ENCODE data around the gene SAFB2. TPM values are rescaled to one million over a fixed set of nuclear protein-coding genes. Genes with fewer than 3 reads are reported as not detected.
"Not testable (repeated sequence)": the region's sequence is repeated elsewhere in the genome, so short reads cannot be mapped to it uniquely, and the experiment has no call there.

The SAFB2 gene
- total RNA-seq, 1 experiment from 2014 or later = 16.8 TPM

GRCh38 chr19:5608766-5609165, 13.8 kb downstream of the SAFB2 start:
- DNase-seq (ENCODE audit: extremely low read depth, low read depth) = not testable (repeated sequence)

- DNase-seq (ENCODE audit: extremely low read depth, low read depth) = no peak
Measured at GRCh38 chr19:5608291-5608690, 14.3 kb downstream of the SAFB2 start.

- no peak for DNase-seq (ENCODE audit: extremely low read depth, low read depth)
Measured at GRCh38 chr19:5607318-5608275, 15.0 kb downstream of the SAFB2 start.

- DNase-seq (ENCODE audit: extremely low read depth, low read depth) = no peak
Measured at GRCh38 chr19:5605362-5605761, 17.2 kb downstream of the SAFB2 start.

GRCh38 chr19:5603626-5604025, 18.9 kb downstream of the SAFB2 start:
- no peak for DNase-seq (ENCODE audit: extremely low read depth, low read depth)

GRCh38 chr19:5600797-5601196, 21.8 kb downstream of the SAFB2 start:
- DNase-seq (ENCODE audit: extremely low read depth, low read depth) = no peak

- no peak for DNase-seq (ENCODE audit: extremely low read depth, low read depth)
Measured at GRCh38 chr19:5595745-5596144, 26.8 kb downstream of the SAFB2 start.

- DNase-seq (ENCODE audit: extremely low read depth, low read depth) = no peak
Measured at GRCh38 chr19:5595129-5595528, 27.4 kb downstream of the SAFB2 start.

- DNase-seq (ENCODE audit: extremely low read depth, low read depth) = no peak
Measured at GRCh38 chr19:5594521-5594950, 28.0 kb downstream of the SAFB2 start.

GRCh38 chr19:5593343-5594255, 29.0 kb downstream of the SAFB2 start:
- DNase-seq (ENCODE audit: extremely low read depth, low read depth) = no peak

GRCh38 chr19:5592531-5593342, 29.8 kb downstream of the SAFB2 start:
- DNase-seq (ENCODE audit: extremely low read depth, low read depth) = no peak

- DNase-seq (ENCODE audit: extremely low read depth, low read depth) = no peak
Measured at GRCh38 chr19:5591476-5591875, 31.1 kb downstream of the SAFB2 start.

- no peak for DNase-seq (ENCODE audit: extremely low read depth, low read depth)
Measured at GRCh38 chr19:5590865-5591154, 31.8 kb downstream of the SAFB2 start.

GRCh38 chr19:5590151-5590864, 32.3 kb downstream of the SAFB2 start:
- no peak for DNase-seq (ENCODE audit: extremely low read depth, low read depth)

- no peak for DNase-seq (ENCODE audit: extremely low read depth, low read depth)
Measured at GRCh38 chr19:5588906-5589676, 33.5 kb downstream of the SAFB2 start.

- no peak for DNase-seq (ENCODE audit: extremely low read depth, low read depth)
Measured at GRCh38 chr19:5588441-5588840, 34.1 kb downstream of the SAFB2 start.

- no peak for DNase-seq (ENCODE audit: extremely low read depth, low read depth)
Measured at GRCh38 chr19:5587661-5588060, 34.9 kb downstream of the SAFB2 start.

- DNase-seq (ENCODE audit: extremely low read depth, low read depth) = no peak
Measured at GRCh38 chr19:5587071-5587455, 35.5 kb downstream of the SAFB2 start.

GRCh38 chr19:5586300-5587070, 36.1 kb downstream of the SAFB2 start:
- DNase-seq (ENCODE audit: extremely low read depth, low read depth) = no peak

Measured in NCI-H460 (cell line).